H1 (cell line): Measurements from ENCODE around the gene DUSP1. TPM values are rescaled to one million over a fixed set of nuclear protein-coding genes. Genes with fewer than 3 reads are reported as not detected.

Experiments used
- CTCF ChIA-PET: fragments of 300-600 bp; sonication (Branson Sonifier 250); formaldehyde crosslinking; loops from one replicate; lab custom pipeline; 2021; ENCODE audit not compliant: partially characterized antibody; lab: Charles Lee
- POLR2A ChIA-PET: fragments of 300-600 bp; sonication (Branson Sonifier 250); formaldehyde crosslinking; loops from one replicate; lab custom pipeline; 2021; ENCODE audit warnings: inconsistent platforms; ENCODE audit not compliant: partially characterized antibody; lab: Charles Lee
- DNase-seq, 2 experiments: peaks; one replicate each; pipeline versions ENCODE4 v3.0.0 to v3.0.0-alpha.2; 2010 to 2022; ENCODE audit warnings: low spot score in 2 of 2, low read depth in 1 of 2, mixed read lengths in 1 of 2
- FAIRE-seq: peaks from 2 replicates; lab custom pipeline; 2011; peaks lifted over from hg19 to GRCh38; lab: Jason Lieb, UNC
- H2AFZ ChIP-seq: 2 replicates; pipeline ENCODE4 v1.8.1; 2012; ENCODE audit warnings: low read length, inconsistent platforms
- H2AK5ac ChIP-seq: 2 replicates; pipeline ENCODE4 v1.6.1; 2013; ENCODE audit warnings: low read depth, low read length
- H2BK120ac ChIP-seq: replicated peaks from 2 replicates; pipeline ENCODE3; 2013; ENCODE audit warnings: low read depth, low read length, inconsistent platforms
- H2BK12ac ChIP-seq: 2 replicates; pipeline ENCODE4 v1.6.1; 2013; ENCODE audit warnings: low read depth, low read length
- H2BK15ac ChIP-seq: 2 replicates; pipeline ENCODE4 v1.6.1; 2013; ENCODE audit warnings: low read length
- H2BK20ac ChIP-seq: 2 replicates; pipeline ENCODE4 v1.6.1; 2013; ENCODE audit warnings: low read length
- H2BK5ac ChIP-seq: 2 replicates; pipeline ENCODE4 v1.6.1; 2013; ENCODE audit warnings: low read depth, low read length
- H3K14ac ChIP-seq: 2 replicates; pipeline ENCODE4 v1.6.1; 2013; ENCODE audit warnings: inconsistent platforms; ENCODE audit not compliant: insufficient read length
- H3K18ac ChIP-seq: 2 replicates; pipeline ENCODE4 v1.6.1; 2013; ENCODE audit warnings: low read length; ENCODE audit errors: extremely low read depth
- H3K23ac ChIP-seq: 2 replicates; pipeline ENCODE4 v1.6.1; 2013; ENCODE audit warnings: inconsistent platforms; ENCODE audit not compliant: insufficient read length
- H3K23me2 ChIP-seq: 2 replicates; pipeline ENCODE4 v1.6.1; 2013; ENCODE audit warnings: low read depth, low read length
- H3K27ac ChIP-seq: 2 replicates; pipeline ENCODE4 v1.6.1; 2011; ENCODE audit warnings: low read depth, low read length, inconsistent platforms
- H3K27me3 ChIP-seq, 4 experiments: replicated peaks in 1 of 4; 1 replicate in 1 of 4; 2 replicates in 3 of 4; pipeline versions ENCODE4 v1.6.1 to v1.8.1; 2011 to 2013; ENCODE audit warnings: low read length in 3 of 4, mild to moderate bottlenecking in 3 of 4, inconsistent platforms in 2 of 4, mixed read lengths in 2 of 4, moderate library complexity in 1 of 4; ENCODE audit not compliant: control insufficient read depth in 3 of 4, insufficient read depth in 3 of 4; ENCODE audit errors: extremely low read depth in 1 of 4
- H3K36me3 ChIP-seq, 4 experiments: 2 replicates each; pipeline versions ENCODE4 v1.6.1 to v1.8.1; 2011 to 2013; ENCODE audit warnings: mild to moderate bottlenecking in 4 of 4, low read length in 3 of 4, moderate library complexity in 2 of 4, control low read depth in 1 of 4, inconsistent platforms in 1 of 4; ENCODE audit not compliant: insufficient read depth in 4 of 4, control insufficient read depth in 2 of 4
- H3K4ac ChIP-seq: replicated peaks from 2 replicates; pipeline ENCODE3; 2013; ENCODE audit warnings: low read length, low read depth, mixed read lengths, inconsistent platforms; ENCODE audit not compliant: insufficient read length
- H3K4me1 ChIP-seq, 4 experiments: replicated peaks in 1 of 4; 1 replicate in 1 of 4; 2 replicates in 3 of 4; pipeline versions ENCODE4 v1.6.1 to v1.8.1; 2011 to 2013; ENCODE audit warnings: low read length in 3 of 4, inconsistent platforms in 2 of 4, mixed read lengths in 1 of 4; ENCODE audit not compliant: insufficient read depth in 4 of 4, control insufficient read depth in 3 of 4
- H3K4me2 ChIP-seq, 2 experiments: 2 replicates each; pipeline versions ENCODE4 v1.6.1 to v1.8.1; 2011 to 2013; ENCODE audit warnings: low read depth in 2 of 2, low read length in 2 of 2, control low read depth in 1 of 2, inconsistent platforms in 1 of 2, mild to moderate bottlenecking in 1 of 2; ENCODE audit not compliant: insufficient read depth in 1 of 2
- H3K4me3 ChIP-seq, 4 experiments: fragments of 200-600, 300-600 bp in 1 of 4; sonication (generic), shearing (Covaris generic), sonication (Bioruptor Twin) in 1 of 4; 2 replicates each; pipeline versions ENCODE4 v1.5.1 to v1.8.1; 2011 to 2016; ENCODE audit warnings: low read length in 4 of 4, low read depth in 3 of 4, control low read depth in 2 of 4, inconsistent platforms in 2 of 4, mild to moderate bottlenecking in 2 of 4, mixed read lengths in 1 of 4, moderate library complexity in 1 of 4; ENCODE audit not compliant: insufficient read depth in 2 of 4; ENCODE audit errors: extremely low read depth in 1 of 4
- H3K56ac ChIP-seq: replicated peaks from 2 replicates; pipeline ENCODE3; 2013; ENCODE audit warnings: low read depth, mild to moderate bottlenecking, mixed read lengths, low read length, inconsistent platforms; ENCODE audit not compliant: insufficient read length
- H3K79me1 ChIP-seq: 2 replicates; pipeline ENCODE4 v1.6.1; 2013; ENCODE audit warnings: low read depth, low read length, control low read depth
- H3K79me2 ChIP-seq, 2 experiments: 2 replicates each; pipeline versions ENCODE4 v1.6.1 to v1.8.1; 2012 to 2013; ENCODE audit warnings: low read length in 2 of 2, mild to moderate bottlenecking in 2 of 2, inconsistent platforms in 1 of 2; ENCODE audit not compliant: insufficient read depth in 2 of 2, control insufficient read depth in 1 of 2
- H3K9ac ChIP-seq, 4 experiments: replicated peaks in 1 of 4; 1 replicate in 1 of 4; 2 replicates in 3 of 4; pipeline versions ENCODE4 v1.6.1 to v1.8.1; 2011 to 2013; ENCODE audit warnings: low read depth in 3 of 4, low read length in 3 of 4, control low read depth in 2 of 4, mild to moderate bottlenecking in 2 of 4, moderate library complexity in 2 of 4, inconsistent platforms in 1 of 4; ENCODE audit errors: extremely low read depth in 1 of 4
- H3K9me3 ChIP-seq, 2 experiments: 2 replicates each; pipeline versions ENCODE4 v1.6.1 to v1.8.1; 2012 to 2013; ENCODE audit warnings: mild to moderate bottlenecking in 2 of 2, moderate library complexity in 2 of 2, control low read depth in 1 of 2, inconsistent platforms in 1 of 2, low read depth in 1 of 2, low read length in 1 of 2, mixed read lengths in 1 of 2; ENCODE audit not compliant: insufficient read depth in 2 of 2
- H4K20me1 ChIP-seq, 2 experiments: replicated peaks in 1 of 2; 2 replicates each; pipeline versions ENCODE3 to v1.8.1; 2011 to 2013; ENCODE audit warnings: inconsistent platforms in 2 of 2, low read length in 2 of 2, mild to moderate bottlenecking in 1 of 2; ENCODE audit not compliant: insufficient read depth in 2 of 2, control insufficient read depth in 1 of 2
- H4K5ac ChIP-seq: 2 replicates; pipeline ENCODE4 v1.6.1; 2013; ENCODE audit warnings: low read length, low read depth, mixed read lengths, inconsistent platforms; ENCODE audit not compliant: insufficient read length
- H4K8ac ChIP-seq: 2 replicates; pipeline ENCODE4 v1.8.0; 2013; ENCODE audit warnings: mild to moderate bottlenecking, moderate library complexity, low read length, inconsistent platforms; ENCODE audit not compliant: insufficient read depth; ENCODE audit errors: extremely low read depth
- H4K91ac ChIP-seq: replicated peaks from 2 replicates; pipeline ENCODE3; 2013; ENCODE audit warnings: low read length, mixed read lengths, inconsistent platforms; ENCODE audit not compliant: insufficient read length
- BCL11A ChIP-seq, 2 experiments: IDR thresholded peaks; one replicate each; pipeline ENCODE4 v1.6.1; 2011; ENCODE audit warnings: low read depth in 2 of 2, low read length in 2 of 2, mild to moderate bottlenecking in 2 of 2
- CBX5 ChIP-seq: fragments of 300-800, 300-1000 bp; sonication (generic); IDR thresholded peaks from 2 replicates; pipeline ENCODE4 v1.7.1; 2016; ENCODE audit warnings: antibody characterized with exemption, low read length, low read depth
- CBX8 ChIP-seq: fragments of 300-800, 300-1000 bp; sonication (generic); IDR thresholded peaks from 2 replicates; pipeline ENCODE4 v1.7.1; 2016; ENCODE audit warnings: low read depth, low read length, borderline replicate concordance
- CHD2 ChIP-seq: IDR thresholded peaks from 2 replicates; pipeline ENCODE4 v1.6.1; 2012; ENCODE audit warnings: low read length, improper control_type of control experiment
- CREB1 ChIP-seq: IDR thresholded peaks from 2 replicates; pipeline ENCODE4 v1.6.1; 2012; ENCODE audit warnings: inconsistent platforms
- GABPA ChIP-seq: IDR thresholded peaks from 2 replicates; pipeline ENCODE4 v1.6.1; 2011; ENCODE audit warnings: mild to moderate bottlenecking, low read length, moderate library complexity, borderline replicate concordance; ENCODE audit not compliant: insufficient read depth
- JUND ChIP-seq: IDR thresholded peaks from 2 replicates; pipeline ENCODE4 v1.6.1; 2011; ENCODE audit warnings: mild to moderate bottlenecking, improper control_type of control experiment, low read length
- KDM4A ChIP-seq: IDR thresholded peaks from one replicate; pipeline ENCODE4 v1.7.1; 2012; ENCODE audit warnings: low read depth, mild to moderate bottlenecking, moderate library complexity, low read length, inconsistent platforms; ENCODE audit not compliant: severe bottlenecking
- NANOG ChIP-seq: IDR thresholded peaks from 2 replicates; pipeline ENCODE4 v1.6.1; 2011; ENCODE audit warnings: low read length, low read depth, mild to moderate bottlenecking, inconsistent platforms; ENCODE audit not compliant: insufficient read depth, poor library complexity, severe bottlenecking
- NRF1 ChIP-seq: IDR thresholded peaks from 2 replicates; pipeline ENCODE4 v1.6.1; 2011; ENCODE audit warnings: mild to moderate bottlenecking, low read depth, low read length, improper control_type of control experiment
- RFX5 ChIP-seq: IDR thresholded peaks from 2 replicates; pipeline ENCODE4 v1.6.1; 2011; ENCODE audit warnings: low read depth, low read length, improper control_type of control experiment, borderline replicate concordance
- SIRT6 ChIP-seq: IDR thresholded peaks from one replicate; pipeline ENCODE4 v1.7.1; 2012; ENCODE audit warnings: low read length, inconsistent platforms
- SP1 ChIP-seq: IDR thresholded peaks from 2 replicates; pipeline ENCODE4 v1.6.1; 2011; ENCODE audit warnings: low read depth, low read length
- SP2 ChIP-seq: IDR thresholded peaks from 2 replicates; pipeline ENCODE4 v1.6.1; 2012; ENCODE audit warnings: mild to moderate bottlenecking, low read length, inconsistent platforms
- TAF7 ChIP-seq: optimal IDR thresholded peaks from 2 replicates; pipeline ENCODE3; 2011; ENCODE audit warnings: low read depth, mild to moderate bottlenecking, inconsistent platforms, low read length, moderate library complexity, borderline replicate concordance
- YY1 ChIP-seq: IDR thresholded peaks from 2 replicates; pipeline ENCODE4 v1.6.1; 2011; ENCODE audit warnings: low read depth, mild to moderate bottlenecking, low read length
- WGBS, 2 experiments: shearing (Covaris generic) in 1 of 2; methylation state at CpG; one replicate each; pipeline versions ENCODE4 v1.1.6 to v1.1.7; 2013 to 2015; ENCODE audit warnings: low lambda C conversion rate in 2 of 2, mixed read lengths in 2 of 2, inconsistent platforms in 1 of 2, low coverage in 1 of 2, missing lambda C conversion rate in 1 of 2; ENCODE audit not compliant: insufficient replicate concordance in 2 of 2, insufficient coverage in 1 of 2, insufficient read length in 1 of 2; ENCODE audit errors: extremely low coverage in 1 of 2, missing lambda C conversion rate in 1 of 2; 5-methylcytosine and 5-hydroxymethylcytosine counted together
- polyA plus RNA-seq, 7 experiments: library from polyadenylated mRNA; depleted of rRNA in 3 of 7; stranded (reverse) in 5 of 7; unstranded in 2 of 7; fragments of >200 nt in 5 of 7; fragments of 200-250 nt in 2 of 7; gene quantifications; 1 replicate in 5 of 7; 2 replicates in 1 of 7; 4 replicates in 1 of 7; pipeline versions ENCODE4 v1.2.1 to v1.2.3, GENCODE V29; 2011 to 2013; ENCODE audit warnings: missing spikeins in 2 of 7, mixed read lengths in 2 of 7
- total RNA-seq: library from RNA; stranded (reverse); fragmentation: NEBNext Ultra II Directional; extraction: Animal tissue kit (Norgen Biotek cat#: 25700); gene quantifications from 2 replicates; pipeline ENCODE4 v1.2.1, GENCODE V29; 2021

The DUSP1 gene
- total and polyA plus RNA-seq, 2 of the 8 experiments (the other 6 are each of a cell fraction or from before 2014, with no cell fraction given) = 6.5 to 11.7 TPM

DNA sequence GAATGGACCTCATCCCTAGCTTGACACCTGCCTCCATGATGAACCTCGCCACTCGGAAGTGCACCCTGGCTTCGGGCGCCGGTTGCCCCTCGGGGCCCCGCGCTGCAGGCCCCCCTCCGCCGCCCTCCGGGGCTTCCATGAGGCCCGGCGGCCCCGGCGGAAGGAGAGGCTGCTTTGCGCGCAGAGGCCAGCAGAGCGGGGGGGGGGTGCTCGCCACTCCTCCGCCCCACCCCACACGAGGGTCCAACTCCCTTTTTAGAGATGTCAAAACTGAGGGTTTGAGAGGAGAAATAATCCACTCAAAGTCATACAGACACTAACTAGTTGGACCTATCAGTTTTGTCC, 7.9 kb downstream of the DUSP1 start:
- Histone ChIP-seq H3K18ac (no peak overlapping the region), H3K56ac (no peak overlapping the region), H3K4ac (no peak overlapping the region), H3K27me3 (no peaks in the 10 kb centered on the region; a peak in 1 of 7 replicates), H4K20me1 (no peaks in the 10 kb centered on the region), H3K27ac (no peak overlapping the region), H2AFZ (no peak overlapping the region), H3K9me3 (no peaks in the 10 kb centered on the region), H2BK5ac (no peak overlapping the region), H4K8ac (no peak overlapping the region), H2BK20ac (no peak overlapping the region), H2BK12ac (no peak overlapping the region), H2BK15ac (no peak overlapping the region), H4K5ac (no peak overlapping the region), H3K4me2 (no peak overlapping the region), H3K79me2 (no peaks in the 10 kb centered on the region), H3K36me3 (peaks cover 0 to 4% (median 1%) of the 10 kb centered on the region in 4 experiments; a peak in 1 of 8 replicates), H4K91ac (no peak overlapping the region), H3K23ac (no peak overlapping the region), H3K4me1 (peaks cover 0 to 16% (median 7%) of the 10 kb centered on the region in 4 experiments; a peak in 5 of 7 replicates), H2BK120ac (no peak overlapping the region), H3K14ac (no peak overlapping the region), H2AK5ac (no peak overlapping the region), H3K4me3 (no peak overlapping the region), H3K9ac (no peak overlapping the region), H3K79me1 (no peaks in the 10 kb centered on the region), H3K23me2 (peaks cover 2% of the 10 kb centered on the region; the same call in 1 of the 2 replicates)
- ChIA-PET CTCF (no interaction called here), POLR2A (interaction anchor here (0.8 kb wide), 1 partner anchor 8 kb away, joined by 3 read pairs; the partner anchor contains the start of gene DUSP1)
- DNase-seq (no peak), FAIRE-seq (no peak)
- 95% methylated on average over 19 of the region's 21 CpGs; no CpG with 5 or more reads in 1 of the 2 experiments for WGBS, 2 experiments
- TF ChIP-seq YY1 (no peak), SP2 (no peak), NRF1 (no peak), KDM4A (no peak), NANOG (no peak), CBX8 (no peak), CREB1 (no peak), TAF7 (no peak), GABPA (no peak), CBX5 (no peak), RFX5 (no peak), CHD2 (no peak), SP1 (no peak), SIRT6 (no peak), BCL11A (IDR thresholded peaks at IDR 0.05; ENCODE audit: low read depth in 2 of 2, low read length in 2 of 2) (no peak), JUND (no peak)
